ENCODE results near the gene KIF1B.

- TF ChIP-seq CTCF (IDR thresholded peaks at IDR 0.05) (no peak), POLR2A (IDR thresholded peaks at IDR 0.05) (no peak)
Measured at GRCh38 chr1:10265027-10265426, 54.7 kb downstream of the KIF1B start.
